SU-DHL-6 (cell line): ENCODE data around the gene HNF1B.

Source experiments
- H2AFZ ChIP-seq: fragments of 200-600 bp; sonication (generic); 2 replicates; pipeline ENCODE4 v1.6.1; 2014; ENCODE audit warnings: low read depth, mild to moderate bottlenecking, moderate library complexity, mixed read lengths, antibody characterized with exemption, low read length; ENCODE audit not compliant: severe bottlenecking
- H3F3A ChIP-seq: fragments of 200-600 bp; shearing (Covaris generic); 2 replicates; pipeline ENCODE4 v1.6.0; 2016; ENCODE audit warnings: antibody characterized with exemption, mild to moderate bottlenecking; ENCODE audit not compliant: insufficient read depth
- H3K27ac ChIP-seq: fragments of 200-600 bp; sonication (generic); 2 replicates; pipeline ENCODE4 v1.5.1; 2016; ENCODE audit warnings: low read depth, mild to moderate bottlenecking, low read length, moderate library complexity, mixed read lengths
- H3K27me3 ChIP-seq: fragments of 200-600 bp; sonication (generic), shearing (Covaris generic); 2 replicates; pipeline ENCODE4 v1.6.0; 2014; ENCODE audit warnings: mild to moderate bottlenecking, low read length
- H3K36me3 ChIP-seq: fragments of 200-600 bp; sonication (generic); 2 replicates; pipeline ENCODE4 v1.6.1; 2014; ENCODE audit warnings: mild to moderate bottlenecking, low read length, mixed read lengths
- H3K4me2 ChIP-seq: fragments of 300-600, 200-600 bp; shearing (Covaris generic), sonication (generic); 2 replicates; pipeline ENCODE4 v1.6.0; 2014; ENCODE audit warnings: low read length, low read depth, mild to moderate bottlenecking; ENCODE audit not compliant: poor library complexity, severe bottlenecking
- H3K4me3 ChIP-seq: fragments of 200-600 bp; sonication (generic); 2 replicates; pipeline ENCODE4 v1.5.1; 2014; ENCODE audit warnings: antibody characterized with exemption, low read length, mild to moderate bottlenecking, mixed read lengths; ENCODE audit not compliant: insufficient read depth, poor library complexity, severe bottlenecking
- H3K79me2 ChIP-seq: fragments of 200-600 bp; sonication (generic); 2 replicates; pipeline ENCODE4 v1.6.1; 2014; ENCODE audit warnings: mild to moderate bottlenecking, low read length, moderate library complexity; ENCODE audit not compliant: insufficient read depth
- H3K9ac ChIP-seq: fragments of 200-600 bp; sonication (generic); 2 replicates; pipeline ENCODE4 v1.7.0; 2014; ENCODE audit warnings: mild to moderate bottlenecking, low read length
- H3K9me2 ChIP-seq: fragments of 200-600 bp; sonication (generic); replicated peaks from 2 replicates; pipeline ENCODE4 v1.6.1; 2014; ENCODE audit warnings: low read length; ENCODE audit not compliant: insufficient read depth
- H3K9me3 ChIP-seq: fragments of 200-600 bp; sonication (generic); 2 replicates; pipeline ENCODE4 v1.6.1; 2014; ENCODE audit warnings: low read length, mixed read lengths; ENCODE audit not compliant: insufficient read depth
- H4K20me1 ChIP-seq: fragments of 200-600 bp; sonication (generic); 2 replicates; pipeline ENCODE4 v1.6.1; 2014; ENCODE audit warnings: low read depth, mild to moderate bottlenecking, antibody characterized with exemption, low read length, moderate library complexity, mixed read lengths
- EZH2phosphoT487 ChIP-seq: fragments of 200-600 bp; sonication (generic), shearing (Covaris generic); conservative IDR thresholded peaks from 2 replicates; pipeline ENCODE4 v1.6.1; 2018; ENCODE audit warnings: mild to moderate bottlenecking, antibody characterized with exemption, low read length, moderate library complexity, mixed read lengths
- TF ChIP-seq, protein P1 (sequence below): fragments of 200-600 bp; sonication (generic); IDR thresholded peaks from one replicate; pipeline ENCODE4 v1.5.1; 2017; ENCODE audit warnings: antibody characterized with exemption, mild to moderate bottlenecking, low read length, moderate library complexity; ENCODE audit not compliant: insufficient read depth, poor library complexity, severe bottlenecking

HNF1B gene

DNA sequence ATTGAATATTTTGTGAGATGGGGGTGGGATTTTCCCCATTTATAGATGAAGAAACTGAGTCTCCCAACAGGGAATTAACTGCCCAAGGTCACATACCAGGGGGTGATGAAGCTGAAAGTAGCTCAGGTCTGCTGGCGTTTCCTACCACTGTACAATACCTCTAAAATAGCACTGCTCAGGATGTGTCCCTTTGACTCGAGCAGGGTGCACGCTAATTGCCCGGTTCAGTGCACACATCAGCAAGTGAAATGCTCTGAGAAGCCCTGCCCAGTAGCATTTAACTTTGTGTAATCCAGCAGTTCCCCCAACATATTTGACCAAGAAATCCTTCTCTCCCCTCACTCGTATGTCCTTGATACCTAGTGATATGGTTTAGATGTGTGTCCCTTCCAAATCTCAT is 51.5 kb downstream of the HNF1B start:
- H4K20me1 ChIP-seq = no peaks in the 10 kb centered on the region
- H2AFZ ChIP-seq = no peak overlapping the region
- no peaks in the 10 kb centered on the region for H3K79me2 ChIP-seq
- no peak overlapping the region for H3K27ac ChIP-seq
- H3K4me2 ChIP-seq = no peak overlapping the region
- H3K27me3 ChIP-seq = no peaks in the 10 kb centered on the region
- no peak overlapping the region for H3K9ac ChIP-seq
- no peaks in the 10 kb centered on the region for H3K9me2 ChIP-seq
- TF ChIP-seq EZH2phosphoT487 = no peak
- TF ChIP-seq, protein P1, sequence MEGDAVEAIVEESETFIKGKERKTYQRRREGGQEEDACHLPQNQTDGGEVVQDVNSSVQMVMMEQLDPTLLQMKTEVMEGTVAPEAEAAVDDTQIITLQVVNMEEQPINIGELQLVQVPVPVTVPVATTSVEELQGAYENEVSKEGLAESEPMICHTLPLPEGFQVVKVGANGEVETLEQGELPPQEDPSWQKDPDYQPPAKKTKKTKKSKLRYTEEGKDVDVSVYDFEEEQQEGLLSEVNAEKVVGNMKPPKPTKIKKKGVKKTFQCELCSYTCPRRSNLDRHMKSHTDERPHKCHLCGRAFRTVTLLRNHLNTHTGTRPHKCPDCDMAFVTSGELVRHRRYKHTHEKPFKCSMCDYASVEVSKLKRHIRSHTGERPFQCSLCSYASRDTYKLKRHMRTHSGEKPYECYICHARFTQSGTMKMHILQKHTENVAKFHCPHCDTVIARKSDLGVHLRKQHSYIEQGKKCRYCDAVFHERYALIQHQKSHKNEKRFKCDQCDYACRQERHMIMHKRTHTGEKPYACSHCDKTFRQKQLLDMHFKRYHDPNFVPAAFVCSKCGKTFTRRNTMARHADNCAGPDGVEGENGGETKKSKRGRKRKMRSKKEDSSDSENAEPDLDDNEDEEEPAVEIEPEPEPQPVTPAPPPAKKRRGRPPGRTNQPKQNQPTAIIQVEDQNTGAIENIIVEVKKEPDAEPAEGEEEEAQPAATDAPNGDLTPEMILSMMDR = no peak
- H3K9me3 ChIP-seq = no peaks in the 10 kb centered on the region
- H3K4me3 ChIP-seq = no peak overlapping the region
- no peaks in the 10 kb centered on the region for H3K36me3 ChIP-seq
- no peaks in the 10 kb centered on the region for H3F3A ChIP-seq

DNA sequence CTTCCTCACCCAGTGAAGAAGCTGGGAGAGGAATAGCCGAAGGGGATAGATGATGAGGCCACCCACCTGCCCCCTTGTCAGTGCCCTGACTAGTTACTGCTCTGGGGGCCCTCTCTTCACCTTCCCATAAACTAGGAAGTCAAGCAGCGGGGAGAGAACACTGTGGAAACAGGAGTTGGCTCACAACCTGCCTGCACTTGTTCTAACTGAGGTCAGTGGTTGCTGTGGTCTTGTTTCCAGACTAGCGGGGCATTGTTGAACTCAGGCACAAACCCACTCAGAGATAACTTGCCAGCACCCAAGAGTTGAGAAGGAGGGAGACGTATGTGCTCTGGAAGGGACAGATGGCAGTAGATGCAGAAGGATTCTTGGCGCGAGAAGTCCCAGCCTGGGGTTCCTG is 53.1 kb downstream of the HNF1B start:
- H3K27ac ChIP-seq = no peak overlapping the region
- H4K20me1 ChIP-seq = no peaks in the 10 kb centered on the region
- no peaks in the 10 kb centered on the region for H3K9me2 ChIP-seq
- no peaks in the 10 kb centered on the region for H3F3A ChIP-seq
- no peaks in the 10 kb centered on the region for H3K36me3 ChIP-seq
- no peaks in the 10 kb centered on the region for H3K9me3 ChIP-seq
- H3K4me2 ChIP-seq = no peak overlapping the region
- H3K27me3 ChIP-seq = no peaks in the 10 kb centered on the region
- no peak overlapping the region for H2AFZ ChIP-seq
- H3K9ac ChIP-seq = no peak overlapping the region
- TF ChIP-seq, protein P1 = no peak
- TF ChIP-seq EZH2phosphoT487 = no peak
- no peaks in the 10 kb centered on the region for H3K79me2 ChIP-seq
- H3K4me3 ChIP-seq = no peak overlapping the region

DNA sequence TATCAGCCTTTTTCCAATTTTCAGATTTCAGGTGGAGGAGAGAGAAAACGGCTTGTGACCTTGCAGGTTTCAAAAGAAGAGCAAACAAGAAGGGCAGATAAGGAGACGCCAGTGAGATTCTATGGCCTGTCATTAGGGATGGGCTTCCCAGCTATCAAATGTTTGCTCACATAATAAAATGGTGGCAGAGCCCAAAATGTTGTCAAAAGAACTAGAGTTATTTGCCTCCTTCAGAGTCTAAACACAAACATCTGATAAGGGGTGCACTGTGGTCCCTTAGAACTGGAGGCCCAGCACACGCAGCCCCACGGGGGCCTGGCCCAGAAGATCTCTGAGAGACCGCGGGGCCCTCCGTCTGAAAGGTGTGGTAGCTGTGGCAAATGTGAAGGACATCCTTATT is 55.5 kb downstream of the HNF1B start:
- H3K9me2 ChIP-seq = no peaks in the 10 kb centered on the region
- no peak for TF ChIP-seq EZH2phosphoT487
- TF ChIP-seq, protein P1 = no peak

DNA sequence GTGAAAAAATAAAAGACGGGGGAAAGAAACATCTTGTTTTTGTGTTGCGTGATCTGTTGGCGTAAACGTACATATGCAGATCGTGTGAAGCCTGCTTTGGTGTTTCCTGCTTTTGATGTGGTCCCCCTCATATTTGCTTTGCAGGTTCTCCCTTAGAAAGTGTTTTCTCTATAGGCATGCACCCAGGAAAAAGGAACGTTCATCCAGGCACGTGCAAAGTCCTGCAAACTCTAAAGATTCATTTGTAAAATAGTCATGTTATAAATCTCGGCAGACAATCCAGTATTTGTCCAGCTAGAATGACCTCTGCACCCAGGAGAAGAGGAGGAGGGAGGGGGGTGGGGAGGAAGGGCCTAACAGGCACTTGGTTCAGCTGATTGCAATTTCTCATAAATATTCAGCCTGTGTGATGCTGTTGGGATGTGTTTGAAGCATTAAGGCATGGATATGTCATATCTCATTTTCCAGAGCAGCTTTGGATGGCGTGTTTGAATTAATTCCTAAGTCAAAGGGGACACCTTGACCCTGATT is 61.3 kb downstream of the HNF1B start:
- Histone ChIP-seq H3K4me2 (no peak overlapping the region), H2AFZ (no peak overlapping the region), H3K9me3 (no peaks in the 10 kb centered on the region), H3K79me2 (no peaks in the 10 kb centered on the region), H3K27ac (no peak overlapping the region), H3K4me3 (no peak overlapping the region), H3K9ac (no peak overlapping the region), H3K27me3 (no peaks in the 10 kb centered on the region), H3K9me2 (no peaks in the 10 kb centered on the region), H3K36me3 (no peaks in the 10 kb centered on the region), H4K20me1 (no peaks in the 10 kb centered on the region), H3F3A (no peaks in the 10 kb centered on the region)
- TF ChIP-seq, protein P1 = no peak

More for the DNA sequence above, 55.5 kb downstream of the HNF1B start:
- Histone ChIP-seq H3K4me2 (no peak overlapping the region), H3K27ac (no peak overlapping the region), H4K20me1 (no peaks in the 10 kb centered on the region), H3F3A (no peaks in the 10 kb centered on the region), H3K4me3 (no peak overlapping the region), H2AFZ (no peak overlapping the region), H3K79me2 (no peaks in the 10 kb centered on the region), H3K36me3 (no peaks in the 10 kb centered on the region), H3K9ac (no peak overlapping the region), H3K9me3 (no peaks in the 10 kb centered on the region), H3K27me3 (no peaks in the 10 kb centered on the region)
